GM19463 (cell line): ENCODE data around the gene S100A7.
"Not testable (repeated sequence)": the region's sequence is repeated elsewhere in the genome, so short reads cannot be mapped to it uniquely, and the experiment has no call there.

Experiments
- ATAC-seq: cut with Tn5 transposase; IDR thresholded peaks from one replicate; pipeline ENCODE4 v1.9.1; 2021; ENCODE audit warnings: mild to moderate bottlenecking, moderate library complexity; ENCODE audit not compliant: unreplicated experiment

S100A7 gene

GRCh38 chr1:153431928-153432327, 28.5 kb downstream of the S100A7 start:
- ATAC-seq: no peak

DNA sequence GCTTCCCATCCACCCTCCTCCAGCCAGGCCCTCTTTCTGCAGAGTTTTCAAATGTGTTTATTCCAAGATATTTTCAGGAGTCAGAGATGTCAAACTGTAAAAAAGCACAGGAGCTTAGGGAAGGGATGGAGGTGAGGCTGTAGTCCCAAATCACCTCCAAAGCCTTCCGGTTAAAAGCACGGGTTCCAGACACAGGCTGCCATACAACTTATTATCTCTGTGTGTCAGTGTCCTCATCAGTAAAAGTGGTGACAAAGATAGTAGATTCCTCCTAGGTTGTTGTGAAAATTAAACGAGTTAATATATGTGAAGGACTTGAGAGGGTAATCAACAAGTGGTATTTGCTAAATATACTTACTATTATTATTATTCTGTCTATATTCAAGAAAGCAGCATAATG, 29.0 kb downstream of the S100A7 start:
- ATAC-seq: no peak

GRCh38 chr1:153431002-153431401, 29.4 kb downstream of the S100A7 start:
- ATAC-seq: no peak

DNA sequence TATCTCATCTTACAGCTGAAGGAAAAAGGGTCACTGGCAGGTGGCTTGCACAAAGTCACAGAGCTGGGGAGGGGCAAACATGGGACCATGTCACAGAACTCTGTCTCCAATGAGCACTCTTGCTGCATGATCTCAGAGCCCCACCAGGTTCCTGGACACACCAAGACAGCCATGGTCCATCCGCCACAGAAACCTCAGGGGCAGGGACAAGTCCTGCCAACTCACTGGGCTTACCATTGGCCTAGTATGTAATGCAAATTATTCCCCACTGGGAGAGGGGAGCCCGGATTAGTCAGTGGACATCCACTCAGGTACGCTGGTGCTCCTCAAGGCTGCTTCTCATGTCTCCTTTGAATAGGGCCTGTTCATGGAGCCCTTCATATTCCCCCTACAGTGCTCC, 29.9 kb downstream of the S100A7 start:
- ATAC-seq: no peak

- no peak for ATAC-seq
Measured at GRCh38 chr1:153430166-153430553, 30.3 kb downstream of the S100A7 start.

DNA sequence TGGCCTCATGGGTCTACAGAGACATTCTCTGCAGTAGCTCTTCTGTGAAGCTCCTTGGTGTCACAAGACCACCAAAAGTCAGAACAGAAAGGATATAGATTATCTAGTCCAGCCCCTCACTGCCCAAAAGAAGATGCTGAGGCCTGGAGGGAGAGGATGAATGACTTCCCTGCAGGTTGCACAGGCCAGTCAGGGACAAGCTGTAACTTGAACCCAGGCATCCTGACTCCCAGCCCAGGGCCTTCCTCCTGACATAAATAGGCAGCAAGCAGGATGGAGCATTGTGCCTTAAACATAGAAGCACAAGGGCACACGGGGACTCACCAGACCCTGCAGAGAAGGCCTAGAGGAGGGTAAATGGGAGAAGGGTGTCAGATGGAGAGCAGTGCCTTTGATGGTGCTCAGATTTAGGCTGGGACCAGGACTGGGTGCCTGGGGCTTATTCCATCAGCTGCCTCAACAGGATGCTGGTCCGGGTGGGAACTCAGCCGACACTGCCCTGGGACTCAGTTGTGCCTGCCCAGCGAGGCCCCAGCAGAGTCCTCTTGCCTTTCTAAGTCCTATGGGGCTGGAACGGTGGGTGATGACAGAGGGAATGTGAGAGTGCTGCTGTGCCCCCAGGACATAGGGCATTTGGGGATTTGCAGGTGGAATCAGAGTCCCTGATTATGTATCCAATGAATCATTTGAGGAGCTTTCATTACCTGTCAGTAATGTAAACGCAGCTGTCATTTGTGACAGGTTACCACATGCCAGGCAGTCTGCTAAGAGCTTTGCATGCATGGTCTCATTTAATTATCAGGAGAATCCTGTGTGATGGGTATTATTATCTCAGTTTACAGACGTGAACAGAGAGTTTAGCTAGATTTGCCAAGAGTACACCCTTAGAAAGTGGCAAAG, 30.9 kb downstream of the S100A7 start:
- ATAC-seq: no peak

GRCh38 chr1:153428791-153429190, 31.7 kb downstream of the S100A7 start:
- ATAC-seq: no peak

DNA sequence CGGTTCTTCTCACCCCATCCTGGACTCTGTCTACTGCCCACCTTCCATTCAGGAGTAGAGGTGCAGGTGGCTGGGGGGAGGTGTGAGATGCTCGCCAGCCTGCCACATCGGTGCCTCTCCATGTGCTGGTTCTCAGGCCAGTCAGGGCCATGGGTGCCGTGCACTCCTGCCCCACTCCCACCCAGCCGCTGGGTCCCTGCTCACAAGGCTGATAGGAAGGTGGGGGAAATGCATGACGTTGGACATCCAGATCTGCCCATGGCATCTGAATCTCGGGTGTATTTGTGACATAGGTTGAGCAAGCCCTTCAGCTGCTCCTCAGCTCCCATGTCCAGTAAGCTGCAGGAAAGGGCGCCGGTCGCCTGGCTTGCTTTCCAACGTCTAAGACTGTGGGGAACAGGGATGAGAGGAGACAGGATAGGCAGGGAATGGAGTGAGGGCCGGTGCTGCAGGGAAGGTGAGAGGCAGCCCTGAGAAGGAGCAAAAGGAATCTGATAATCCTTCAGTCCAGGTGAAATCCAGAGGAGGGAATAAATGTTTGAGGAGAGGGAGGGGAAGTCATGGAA, 32.3 kb downstream of the S100A7 start:
- ATAC-seq: no peak

DNA sequence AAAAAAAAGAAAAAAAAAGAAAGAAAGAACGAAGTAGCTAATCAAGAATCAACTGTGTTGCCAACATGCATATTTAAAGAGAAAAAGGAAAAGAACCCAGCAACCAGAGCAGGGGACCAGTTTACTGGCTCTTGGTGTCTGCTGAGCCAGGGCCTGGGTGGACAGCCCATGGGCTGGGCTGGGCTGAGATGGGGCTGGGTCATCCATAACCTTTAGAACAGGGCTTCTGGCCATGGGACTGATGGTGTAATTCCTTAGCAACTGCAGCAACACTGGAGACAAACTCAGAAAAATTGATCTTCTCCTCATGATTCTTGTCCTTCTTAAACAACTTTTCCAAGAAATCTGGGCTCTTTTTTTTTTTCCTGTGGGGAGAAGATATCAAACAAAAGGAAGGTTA, 33.6 kb downstream of the S100A7 start:
- no peak for ATAC-seq

GRCh38 chr1:153422450-153423068, 37.9 kb downstream of the S100A7 start:
- ATAC-seq: no peak

DNA sequence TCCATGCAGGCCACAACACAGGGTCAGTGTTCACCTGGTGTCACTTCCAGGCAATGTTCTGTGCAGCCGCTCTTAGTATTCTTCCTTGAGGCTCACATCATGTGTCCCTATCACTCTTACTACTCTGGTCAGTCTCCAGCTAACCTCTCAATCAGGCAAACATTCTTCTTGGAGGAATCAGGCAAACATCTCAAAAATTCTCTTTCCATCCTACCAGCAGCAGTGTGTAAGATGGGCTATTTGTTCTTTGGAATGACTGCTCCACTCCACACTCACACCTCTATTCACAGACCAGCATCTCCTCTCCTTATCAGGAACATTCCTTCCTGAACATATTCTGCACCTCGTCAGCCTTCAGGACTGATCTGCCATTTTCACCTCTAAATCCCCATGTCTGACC, 40.1 kb downstream of the S100A7 start:
- ATAC-seq: no peak

DNA sequence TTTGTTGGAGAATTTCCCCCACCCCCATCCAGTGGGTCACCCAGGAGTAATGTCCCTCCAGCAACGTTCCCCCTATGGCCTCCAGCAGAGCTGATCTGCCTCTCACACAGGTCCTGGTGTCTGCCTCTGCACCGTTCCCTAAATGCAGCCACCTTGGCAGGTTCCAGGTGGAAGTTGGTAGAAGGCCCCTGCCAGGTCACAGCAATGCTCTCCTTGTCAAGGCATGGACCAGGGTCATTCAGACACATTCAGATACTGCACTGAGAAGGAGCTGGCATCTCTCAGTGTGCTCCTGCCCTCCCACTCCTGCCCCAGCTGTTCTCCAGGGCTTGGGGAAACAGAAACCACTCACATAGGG, 41.0 kb downstream of the S100A7 start:
- not testable (repeated sequence) for ATAC-seq

GRCh38 chr1:153418758-153419435, 41.6 kb downstream of the S100A7 start:
- not testable (repeated sequence) for ATAC-seq

- no peak for ATAC-seq
Measured at GRCh38 chr1:153417136-153417888, 43.1 kb downstream of the S100A7 start.

DNA sequence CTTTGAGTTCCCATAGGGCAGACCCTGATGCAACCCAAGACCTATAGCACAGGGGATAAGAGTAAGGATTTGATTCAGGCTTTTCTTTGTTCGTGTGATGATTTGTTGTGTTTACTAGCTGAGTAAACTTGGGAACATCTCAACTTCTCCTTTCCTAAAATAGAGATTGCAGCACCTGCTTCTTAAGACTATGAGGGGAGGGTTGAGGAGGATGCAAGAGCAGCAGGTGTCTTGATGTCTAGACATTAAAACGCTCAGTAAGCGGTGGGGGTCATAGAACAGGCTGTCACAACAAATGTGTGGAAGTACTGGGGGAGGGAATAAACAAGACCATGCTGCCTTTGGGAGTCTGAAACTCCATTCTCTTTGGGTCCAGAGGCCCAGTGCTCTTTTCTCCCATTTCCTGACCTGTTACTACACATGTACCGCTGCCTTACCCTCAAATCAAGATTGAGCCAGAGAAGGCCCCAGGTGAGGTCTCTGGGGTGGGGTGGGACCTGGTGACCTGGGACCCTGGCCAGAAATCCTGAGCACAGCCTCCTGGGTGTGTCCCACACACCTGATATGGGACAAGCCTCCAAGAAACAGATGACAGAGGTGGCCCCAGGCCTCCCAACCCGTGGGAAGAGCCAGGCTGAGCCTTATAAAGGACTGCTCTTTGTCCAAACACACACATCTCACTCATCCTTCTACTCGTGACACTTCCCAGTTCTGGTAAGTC, 44.4 kb downstream of the S100A7 start, which contains the start of gene S100A7A:
S100A7A (plus strand) TSS at position 671 of the 721 bp plus-strand sequence. CDS start 1,563 bp downstream, outside the sequence.
- no peak for ATAC-seq

GRCh38 chr1:153413961-153414360, 46.5 kb downstream of the S100A7 start:
- ATAC-seq: not testable (repeated sequence)
